Articular chondrocyte of knee joint (primary cell): ENCODE measurements around the gene SLC25A15. TPM values are rescaled to one million over a fixed set of nuclear protein-coding genes. Genes with fewer than 3 reads are reported as not detected.

Source experiments
- small RNA-seq: library from RNA; depleted of rRNA; stranded (forward); fragments of <200 nt; gene quantifications from one replicate; pipeline ENCODE3, GENCODE V24; 2012
- total RNA-seq: library from RNA; depleted of rRNA; stranded (reverse); fragments of >200 nt; gene quantifications from 2 replicates; pipeline ENCODE4 v1.2.3, GENCODE V29; 2012

SLC25A15 gene
- total RNA-seq: 12.4 and 13.7 TPM in 2 replicates

GRCh38 chr13:40789275-40790153, at the start of gene SLC25A15:
SLC25A15 (plus strand) TSS chr13:40789611; CDS start chr13:40793227, 3,616 bp downstream.

DNA sequence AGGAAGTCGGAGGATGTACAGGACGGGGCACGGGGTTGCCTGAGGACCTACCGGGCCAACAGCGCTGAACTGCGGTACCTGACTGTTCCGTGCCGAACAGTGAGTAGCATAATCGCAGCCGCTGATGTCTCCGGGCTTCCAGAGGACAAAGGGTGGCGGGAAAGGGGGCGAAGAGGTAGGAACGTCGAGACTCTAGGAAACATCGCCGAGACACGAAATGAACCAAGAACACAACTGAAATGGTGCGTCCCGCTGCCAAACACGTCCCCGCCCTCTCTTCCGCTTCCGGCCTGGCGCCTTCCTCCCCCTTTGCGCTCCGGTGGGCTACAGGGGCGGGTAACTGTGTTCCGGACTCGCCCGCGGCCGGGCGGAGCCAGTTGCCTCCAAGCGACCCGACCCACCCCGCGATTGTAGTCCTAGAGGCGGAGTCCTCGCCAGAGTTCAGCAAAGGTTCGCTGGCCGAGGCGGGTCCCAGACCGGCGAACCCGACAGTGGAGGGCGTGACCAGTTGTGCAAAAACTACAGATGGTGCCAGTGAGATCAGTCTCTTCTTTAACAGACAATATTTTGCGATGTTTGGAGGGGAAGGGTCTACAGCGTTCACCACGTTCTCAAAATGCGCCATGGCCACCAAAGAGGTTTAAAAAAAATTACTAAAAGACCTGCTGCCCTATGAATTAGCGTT, 18.3 kb upstream of the SLC25A15 start, which contains the start of gene MRPS31:
TSS of gene MRPS31 (minus strand) at position 257 of the 685 bp plus-strand sequence. CDS start at position 203, 54 bp downstream.

Small RNA genes within 50 kb of the gene (small RNA-seq; reads per million reads assigned to genes)
- gene MIR621: not detected

Other genes starting within 250 kb of the SLC25A15 start
- gene FOXO1, start 123.0 kb upstream of the SLC25A15 start, total RNA-seq: 18.8 and 21.6 TPM in 2 replicates
- 17.9 and 19.2 TPM in 2 replicates for gene MRPS31, start 18.4 kb upstream of the SLC25A15 start, total RNA-seq
- gene ELF1, start 229.7 kb downstream of the SLC25A15 start, total RNA-seq: 65.6 and 68.4 TPM in 2 replicates